ENCODE data around the gene TRIM62. TPM values are rescaled to one million over a fixed set of nuclear protein-coding genes. Genes with fewer than 3 reads are reported as not detected.

TRIM62 gene
- total RNA-seq: 10 to 100 TPM; 25.8 to 41.4 (median 34.0) TPM

- H3K4me3 ChIP-seq: peak within 1 kb of the TSS; percentile 72
- H3K4me1 ChIP-seq: peaks cover 43% of the 10 kb centered on the region
- TF ChIP-seq POLR2A (IDR thresholded peaks at IDR 0.05) (no peak), CTCF (IDR thresholded peaks at IDR 0.05) (no peak), POLR2AphosphoS5 (IDR thresholded peaks at IDR 0.05) (no peak), EP300 (IDR thresholded peaks at IDR 0.05) (no peak)
- no peaks in the 10 kb centered on the region for H3K36me3 ChIP-seq
- WGBS: 1% methylated on average over 10 of the region's 35 CpGs
- no peaks in the 10 kb centered on the region for H3K27me3 ChIP-seq
- peak within 1 kb of the TSS; percentile 79 for H3K27ac ChIP-seq
- peak; percentile 87 to 89 for DNase-seq (ENCODE audit: low spot score in 2 of 2)
- no peaks in the 10 kb centered on the region for H3K9me3 ChIP-seq
Measured at GRCh38 chr1:33181921-33182341, at the start of gene TRIM62. TRIM62 (minus strand) TSS chr1:33182043; CDS start chr1:33181432, 611 bp downstream.

- Histone ChIP-seq H3K36me3 (no peaks in the 10 kb centered on the region), H3K4me3 (no peak overlapping the region), H3K4me1 (peaks cover 3% of the 10 kb centered on the region), H3K27ac (no peak overlapping the region), H3K9me3 (no peaks in the 10 kb centered on the region), H3K27me3 (no peaks in the 10 kb centered on the region)
- DNase-seq (ENCODE audit: low spot score in 2 of 2): no peak
- TF ChIP-seq POLR2AphosphoS5 (IDR thresholded peaks at IDR 0.05): no peak
- no peak for TF ChIP-seq EP300 (IDR thresholded peaks at IDR 0.05)
- no peak for TF ChIP-seq POLR2A (IDR thresholded peaks at IDR 0.05)
- no peak for TF ChIP-seq CTCF (IDR thresholded peaks at IDR 0.05)
- WGBS: 91% methylated on average over 7 of the region's 7 CpGs
Measured at GRCh38 chr1:33231166-33231565, 49.3 kb upstream of the TRIM62 start.

GRCh38 chr1:33228935-33229487 is 47.2 kb upstream of the TRIM62 start:
- Histone ChIP-seq H3K4me1 (peaks cover 3% of the 10 kb centered on the region), H3K27ac (no peak overlapping the region), H3K36me3 (no peaks in the 10 kb centered on the region), H3K4me3 (no peak overlapping the region), H3K9me3 (no peaks in the 10 kb centered on the region), H3K27me3 (no peaks in the 10 kb centered on the region)
- DNase-seq (ENCODE audit: low spot score in 2 of 2): no peak
- WGBS: 40% methylated on average over 5 of the region's 5 CpGs
- no peak for TF ChIP-seq CTCF (IDR thresholded peaks at IDR 0.05)
- no peak for TF ChIP-seq POLR2AphosphoS5 (IDR thresholded peaks at IDR 0.05)

GRCh38 chr1:33225586-33225985 is 43.7 kb upstream of the TRIM62 start:
- H3K27ac ChIP-seq: no peak overlapping the region
- WGBS: 47% methylated on average over 1 of the region's 1 CpG
- TF ChIP-seq EP300 (IDR thresholded peaks at IDR 0.05) (no peak), POLR2AphosphoS5 (IDR thresholded peaks at IDR 0.05) (no peak), POLR2A (IDR thresholded peaks at IDR 0.05) (no peak), CTCF (IDR thresholded peaks at IDR 0.05) (no peak)
- H3K36me3 ChIP-seq: no peaks in the 10 kb centered on the region
- no peaks in the 10 kb centered on the region for H3K9me3 ChIP-seq
- H3K4me3 ChIP-seq: no peak overlapping the region
- no peaks in the 10 kb centered on the region for H3K27me3 ChIP-seq
- DNase-seq (ENCODE audit: low spot score in 2 of 2): no peak
- H3K4me1 ChIP-seq: peaks cover 19% of the 10 kb centered on the region

- no peaks in the 10 kb centered on the region for H3K9me3 ChIP-seq
- peaks cover 31% of the 10 kb centered on the region for H3K4me1 ChIP-seq
- TF ChIP-seq EP300 (IDR thresholded peaks at IDR 0.05) (no peak), CTCF (IDR thresholded peaks at IDR 0.05) (no peak), POLR2A (IDR thresholded peaks at IDR 0.05) (no peak)
- no peaks in the 10 kb centered on the region for H3K27me3 ChIP-seq
- H3K4me3 ChIP-seq: no peak overlapping the region
- DNase-seq (ENCODE audit: low spot score in 2 of 2): no peak
- 84% methylated on average over 2 of the region's 2 CpGs for WGBS
- H3K27ac ChIP-seq: no peak overlapping the region
- no peaks in the 10 kb centered on the region for H3K36me3 ChIP-seq
Measured at GRCh38 chr1:33224166-33224707, 42.4 kb upstream of the TRIM62 start.

All from suprapubic skin (tissue), 4 donors.